HG02840 (cell line): ENCODE data around the gene CD247.

Experiments
- ATAC-seq: cut with Tn5 transposase; IDR thresholded peaks from one replicate; pipeline ENCODE4 v1.9.1; 2021; ENCODE audit warnings: mild to moderate bottlenecking, moderate library complexity, moderate number of reproducible peaks; ENCODE audit not compliant: unreplicated experiment, low FRiP score

CD247 gene

GRCh38 chr1:167442854-167443565 lies 75.3 kb downstream of the CD247 start:
- no peak for ATAC-seq

GRCh38 chr1:167442142-167442848 lies 76.0 kb downstream of the CD247 start:
- no peak for ATAC-seq

DNA sequence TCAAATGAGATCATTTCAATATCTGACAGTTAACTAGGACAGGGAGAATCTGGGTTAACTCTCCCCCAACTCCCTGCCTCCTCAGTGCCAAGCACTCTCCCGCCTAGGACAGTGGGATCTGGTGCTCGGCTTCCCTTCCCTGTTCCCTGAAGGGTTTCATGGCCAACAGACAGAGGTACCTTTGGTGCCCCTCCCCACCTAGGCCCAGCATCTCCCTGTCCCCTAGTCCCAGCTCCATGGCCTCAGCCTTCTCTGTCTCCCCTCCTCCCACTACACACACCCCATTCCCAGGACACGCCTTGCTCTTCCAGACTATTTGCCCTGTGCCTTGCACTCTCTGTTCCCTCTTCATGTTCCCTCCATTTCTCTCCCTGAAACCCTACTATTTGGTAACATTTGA lies 77.1 kb downstream of the CD247 start:
- ATAC-seq: no peak

GRCh38 chr1:167440776-167441175 lies 77.6 kb downstream of the CD247 start:
- no peak for ATAC-seq

- ATAC-seq: no peak
Observed at GRCh38 chr1:167440345-167440744, 78.0 kb downstream of the CD247 start.

DNA sequence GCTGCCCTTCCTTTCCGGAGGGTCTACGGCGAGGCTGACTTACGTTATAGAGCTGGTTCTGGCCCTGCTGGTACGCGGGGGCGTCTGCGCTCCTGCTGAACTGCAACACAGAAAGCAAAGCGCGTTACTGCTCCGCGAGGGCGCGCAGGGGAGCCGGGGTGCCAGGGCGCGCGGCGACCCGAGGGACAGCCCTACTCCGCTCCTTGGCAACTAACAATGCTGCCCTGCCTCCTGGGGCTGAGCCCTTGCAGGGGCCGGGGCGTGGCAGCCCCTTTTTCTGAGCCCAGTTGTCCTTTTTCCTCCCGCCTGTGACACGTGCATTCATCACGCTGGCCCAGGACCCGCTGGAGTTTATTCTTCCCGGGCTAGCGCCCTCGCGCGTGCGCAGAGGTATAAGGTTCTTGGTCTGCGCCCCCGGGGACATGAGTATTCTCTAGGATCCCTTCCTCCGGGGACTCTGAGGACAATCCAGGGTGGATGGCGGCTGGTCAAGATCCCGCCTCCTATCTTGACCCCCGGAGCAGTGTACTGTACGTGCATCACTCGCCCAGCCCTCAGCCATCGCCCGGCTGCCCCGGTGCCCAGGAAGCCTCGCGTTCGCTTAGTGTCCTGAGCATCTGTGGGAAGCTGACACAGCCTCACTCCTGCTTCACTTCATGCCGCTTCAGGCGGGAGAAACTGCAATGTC lies 78.9 kb downstream of the CD247 start:
- no peak for ATAC-seq

DNA sequence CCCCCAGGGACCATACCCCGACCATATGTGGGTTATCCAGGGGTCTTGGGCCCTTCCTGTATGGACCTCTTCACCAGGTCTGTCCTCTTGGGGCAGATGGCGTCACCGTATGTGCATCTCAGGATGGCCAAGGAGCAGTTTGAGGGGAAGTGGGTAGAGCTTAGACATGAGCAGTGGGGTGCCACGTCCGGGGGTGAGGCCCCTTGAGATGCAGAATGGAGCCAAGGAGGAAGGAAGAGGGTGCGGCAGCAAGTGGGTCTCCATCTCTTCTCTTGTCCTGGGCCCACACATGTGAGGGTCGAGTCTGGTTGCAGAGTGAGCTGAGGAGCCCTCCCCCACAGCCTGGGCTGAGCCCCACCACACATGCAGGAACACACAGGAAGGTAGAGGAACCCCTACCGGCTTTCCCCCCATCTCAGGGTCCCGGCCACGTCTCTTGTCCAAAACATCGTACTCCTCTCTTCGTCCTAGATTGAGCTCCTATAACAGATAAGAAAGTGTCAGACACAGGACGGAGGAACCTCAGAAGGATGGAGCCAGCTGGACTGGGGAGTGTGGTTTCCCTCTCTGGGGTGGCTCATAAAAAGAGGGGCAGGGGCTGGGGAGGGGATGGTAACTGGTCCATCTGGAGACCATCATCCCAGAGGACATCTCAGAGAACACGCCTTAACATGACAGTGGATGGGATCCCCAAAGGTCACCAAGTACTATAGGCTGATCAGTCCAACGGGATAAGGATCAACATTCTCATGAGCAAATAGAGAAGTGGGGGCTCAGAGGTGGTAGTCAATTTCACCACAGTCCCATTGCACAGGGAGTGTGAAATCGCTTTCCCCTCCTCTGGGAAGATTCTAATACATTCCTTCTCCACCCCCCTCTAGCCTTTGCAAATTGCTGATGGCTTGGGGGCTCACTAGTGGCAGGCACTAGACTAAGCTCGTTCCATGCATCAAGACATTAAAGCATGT lies 79.9 kb downstream of the CD247 start:
- no peak for ATAC-seq

- no peak for ATAC-seq
Observed at GRCh38 chr1:167435484-167435883, 82.8 kb downstream of the CD247 start.

GRCh38 chr1:167434306-167434705 lies 84.0 kb downstream of the CD247 start:
- ATAC-seq: no peak

GRCh38 chr1:167433884-167434283 lies 84.4 kb downstream of the CD247 start:
- no peak for ATAC-seq

DNA sequence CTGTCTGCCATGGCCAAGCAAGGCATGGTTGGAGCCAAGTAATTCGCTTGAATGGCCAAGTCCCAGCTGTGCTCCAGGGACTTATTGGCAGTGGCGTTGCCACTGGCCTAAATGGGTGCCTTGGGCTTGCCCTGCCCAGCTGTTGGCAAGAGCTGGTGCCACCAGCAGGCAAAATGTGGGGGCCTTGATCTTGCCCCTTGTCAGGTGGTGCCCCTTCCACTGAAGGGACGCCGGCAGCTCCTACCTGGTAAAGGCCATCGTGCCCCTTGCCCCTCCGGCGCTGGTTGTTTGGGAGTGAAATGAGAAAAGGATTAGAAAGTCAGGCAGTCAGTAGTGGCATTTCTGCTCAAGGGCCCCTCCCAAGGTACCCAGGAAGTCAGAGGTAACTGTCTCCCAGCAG lies 85.5 kb downstream of the CD247 start:
- no peak for ATAC-seq

- ATAC-seq: no peak
Observed at GRCh38 chr1:167431909-167432650, 86.2 kb downstream of the CD247 start.

DNA sequence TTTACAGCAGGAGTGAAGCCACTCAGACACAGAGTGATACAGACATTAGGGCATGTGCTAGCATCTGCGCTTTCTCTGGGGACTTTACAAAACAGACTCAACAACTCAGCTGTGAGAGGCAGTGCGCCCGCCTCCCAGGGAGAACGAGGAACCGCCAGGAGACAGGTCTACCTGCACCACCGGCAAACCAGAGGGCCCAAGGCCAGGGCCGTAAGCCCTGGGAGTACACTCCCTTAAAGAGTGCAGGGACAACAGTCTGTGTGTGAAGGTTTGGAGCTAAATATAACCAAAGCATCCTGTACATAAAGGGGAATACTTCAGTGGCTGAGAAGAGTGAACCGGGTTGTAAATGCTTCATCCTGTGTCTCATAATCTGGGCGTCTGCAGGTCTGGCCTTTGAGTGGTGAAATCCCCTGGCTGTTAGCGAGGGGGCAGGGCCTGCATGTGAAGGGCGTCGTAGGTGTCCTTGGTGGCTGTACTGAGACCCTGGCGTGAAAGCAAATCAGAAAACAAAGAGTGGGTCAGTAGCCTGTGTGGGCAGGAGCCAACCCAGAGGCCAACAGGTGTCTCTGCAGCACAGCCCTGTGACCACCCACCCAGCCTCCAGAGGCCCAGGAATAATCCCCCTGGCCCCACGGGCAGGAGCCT lies 86.9 kb downstream of the CD247 start:
- ATAC-seq: no peak

DNA sequence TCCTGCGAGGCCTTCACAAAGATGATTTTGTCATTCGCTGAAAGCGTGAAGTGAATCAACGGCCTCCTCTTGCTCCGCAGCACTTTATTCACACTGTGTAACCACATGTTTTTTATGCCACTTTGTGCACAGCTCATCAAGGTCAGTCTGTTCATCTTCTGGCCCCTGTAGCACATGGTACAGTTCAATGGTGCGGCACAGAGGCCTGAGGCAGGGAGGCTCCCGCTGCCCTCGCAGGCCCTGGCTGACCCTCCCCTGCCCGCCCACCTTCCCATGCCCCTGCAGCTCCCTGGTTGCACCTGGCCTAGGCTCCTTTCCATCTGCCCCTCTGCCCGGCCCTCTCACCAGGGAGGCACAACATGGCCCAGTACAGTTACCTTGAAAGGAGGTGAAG lies 87.5 kb downstream of the CD247 start:
- ATAC-seq: no peak

DNA sequence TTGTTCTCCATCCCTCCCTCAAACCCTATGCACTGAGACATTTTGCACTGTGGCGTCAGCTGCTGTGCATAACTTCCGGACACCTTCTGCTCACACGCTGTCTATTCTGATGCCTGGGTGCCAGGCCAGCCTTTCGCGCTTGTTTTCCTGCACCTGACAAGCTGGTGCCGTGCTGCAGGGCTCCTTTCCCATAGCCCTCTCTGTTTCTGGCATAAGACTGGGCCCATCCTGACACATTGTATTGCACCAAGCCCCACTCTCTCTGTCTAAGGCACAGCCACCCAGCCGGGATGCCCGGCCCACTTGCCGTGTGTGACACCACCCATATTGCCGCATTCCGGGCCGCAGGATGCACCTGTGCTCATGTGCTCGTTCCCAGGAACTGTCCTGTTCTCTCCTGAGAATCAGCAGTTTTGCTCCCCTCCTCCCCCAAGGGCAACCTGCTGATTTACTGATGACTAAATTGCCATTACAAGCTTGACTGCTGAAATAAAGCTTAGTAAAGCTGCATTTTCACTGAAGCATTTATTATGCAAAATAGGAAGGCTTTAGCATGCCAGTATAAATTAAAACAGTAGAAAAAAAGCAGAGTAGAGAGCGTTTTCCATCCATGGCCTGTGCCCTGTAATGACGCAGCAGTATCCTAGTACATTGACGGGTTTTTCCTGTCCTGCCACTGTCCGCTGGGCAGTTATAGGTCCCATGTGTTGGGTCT lies 88.0 kb downstream of the CD247 start:
- ATAC-seq: no peak

DNA sequence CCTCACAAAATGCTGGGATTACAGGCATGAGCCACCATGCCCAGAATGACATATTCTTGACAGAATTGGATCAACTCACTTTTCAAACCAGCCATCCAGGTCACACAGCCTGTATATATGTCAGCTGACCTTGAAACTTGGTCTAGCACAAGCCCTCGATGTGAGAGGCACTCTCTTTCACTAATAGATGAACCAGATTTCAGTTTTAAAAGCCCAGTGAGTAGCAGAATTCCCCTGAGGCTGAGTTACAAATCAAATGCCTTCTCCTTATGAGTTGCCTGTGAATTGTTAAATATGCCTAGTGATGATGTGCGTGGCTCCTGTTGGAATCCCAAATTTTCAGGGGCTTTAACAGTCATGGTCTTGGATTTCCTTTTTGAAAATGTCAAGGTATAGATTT lies 88.7 kb downstream of the CD247 start:
- ATAC-seq: no peak

DNA sequence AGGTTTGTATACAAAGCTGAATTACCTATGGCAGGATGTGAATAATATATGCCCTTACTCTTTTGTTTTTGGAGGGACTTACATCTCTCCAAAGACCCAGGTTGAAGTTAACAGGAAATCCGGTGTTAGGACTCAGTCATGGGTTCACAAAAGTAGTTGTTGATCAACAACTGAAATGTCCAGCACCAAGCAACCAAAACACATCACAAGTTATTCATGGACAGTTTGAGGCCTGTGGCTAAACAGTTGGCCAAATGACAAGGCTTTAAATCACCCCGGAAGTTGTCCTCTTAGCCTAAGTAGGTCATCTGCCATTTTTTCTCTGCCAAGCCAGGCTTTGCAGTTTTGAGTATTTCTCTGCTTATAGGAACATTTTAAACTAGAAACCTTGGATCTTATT lies 89.9 kb downstream of the CD247 start:
- no peak for ATAC-seq

GRCh38 chr1:167427848-167428247 lies 90.5 kb downstream of the CD247 start:
- no peak for ATAC-seq

DNA sequence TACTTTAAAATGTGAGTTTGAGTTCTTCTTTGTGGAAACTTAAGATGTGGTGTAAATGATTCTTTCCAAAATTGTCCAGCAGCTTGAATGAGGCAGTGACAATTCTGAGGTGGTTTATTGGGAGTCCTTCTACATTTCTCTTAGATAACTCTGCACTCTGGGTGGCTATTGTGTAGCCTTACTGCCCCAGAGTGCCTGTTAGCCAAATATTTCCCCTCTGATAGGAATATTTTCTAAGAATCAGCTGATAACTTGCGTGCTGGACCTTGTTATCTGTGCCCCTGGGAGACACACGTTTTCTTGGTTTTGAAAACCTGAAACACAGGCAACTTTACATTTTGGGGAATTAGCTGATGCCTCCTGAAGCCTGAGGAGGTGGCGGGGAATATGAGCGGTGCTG lies 91.6 kb downstream of the CD247 start:
- ATAC-seq: no peak
